Progenitor cell of endocrine pancreas (in vitro differentiated cells): ENCODE measurements around the gene SPATA3. TPM values are rescaled to one million over a fixed set of nuclear protein-coding genes. Genes with fewer than 3 reads are reported as not detected.

Source experiments
- DNase-seq: peaks from one replicate; pipeline ENCODE4 v3.0.0; 2021; ENCODE audit warnings: low spot score; ENCODE audit not compliant: unreplicated experiment
- H3K27ac Mint-ChIP-seq: 2 replicates; pipeline ENCODE4 v1.8.0; 2021; ENCODE audit warnings: mild to moderate bottlenecking, moderate library complexity, mixed read lengths
- H3K27me3 Mint-ChIP-seq: 2 replicates; pipeline ENCODE4 v1.8.0; 2021; ENCODE audit warnings: mixed read lengths
- H3K36me3 Mint-ChIP-seq: 2 replicates; pipeline ENCODE4 v1.8.0; 2022; ENCODE audit warnings: mixed read lengths; ENCODE audit not compliant: insufficient read depth
- H3K4me1 Mint-ChIP-seq: 2 replicates; pipeline ENCODE4 v1.8.0; 2021; ENCODE audit warnings: low read depth, mixed read lengths
- H3K4me3 Mint-ChIP-seq: 2 replicates; pipeline ENCODE4 v1.8.0; 2021; ENCODE audit warnings: low read depth, mild to moderate bottlenecking, moderate library complexity, mixed read lengths
- H3K9me3 Mint-ChIP-seq: 2 replicates; pipeline ENCODE4 v1.8.0; 2021; ENCODE audit warnings: low read depth, mixed read lengths
- CTCF ChIP-seq: fragments of 200-600 bp; sonication (generic); IDR thresholded peaks from one replicate; pipeline ENCODE4 v1.5.0; 2021; ENCODE audit warnings: antibody characterized with exemption, mild to moderate bottlenecking; ENCODE audit not compliant: unreplicated experiment
- total RNA-seq: library from RNA; stranded (reverse); gene quantifications from 2 replicates; pipeline ENCODE4 v1.2.1, GENCODE V29; 2021

Gene SPATA3
- total RNA-seq, 1 donor from 2014 or later, result not detected

GRCh38 chr2:230950874-230951339 is 45.0 kb upstream of the SPATA3 start:
- H3K4me1 Mint-ChIP-seq, result no peaks in the 10 kb centered on the region
- H3K27ac Mint-ChIP-seq, result no peak overlapping the region
- peaks cover 18% of the 10 kb centered on the region for H3K27me3 Mint-ChIP-seq
- no peak for DNase-seq
- H3K4me3 Mint-ChIP-seq, result no peak overlapping the region
- H3K36me3 Mint-ChIP-seq, result no peaks in the 10 kb centered on the region
- no peak for TF ChIP-seq CTCF
- H3K9me3 Mint-ChIP-seq, result no peaks in the 10 kb centered on the region

- H3K27me3 Mint-ChIP-seq, result peaks cover 20% of the 10 kb centered on the region
- H3K9me3 Mint-ChIP-seq, result no peaks in the 10 kb centered on the region
- no peak for TF ChIP-seq CTCF
- H3K4me1 Mint-ChIP-seq, result no peaks in the 10 kb centered on the region
- H3K27ac Mint-ChIP-seq, result no peak overlapping the region
- DNase-seq, result no peak
- no peak overlapping the region for H3K4me3 Mint-ChIP-seq
- H3K36me3 Mint-ChIP-seq, result no peaks in the 10 kb centered on the region
Observed at GRCh38 chr2:230951396-230951795, 44.5 kb upstream of the SPATA3 start.

- Mint-ChIP-seq H3K27ac (no peak overlapping the region), H3K27me3 (peaks cover 30% of the 10 kb centered on the region), H3K4me3 (no peak overlapping the region), H3K36me3 (no peaks in the 10 kb centered on the region), H3K4me1 (peaks cover 2% of the 10 kb centered on the region), H3K9me3 (no peaks in the 10 kb centered on the region)
- TF ChIP-seq CTCF, result no peak
- DNase-seq, result no peak
Observed at GRCh38 chr2:230952226-230952956, 43.5 kb upstream of the SPATA3 start.

- Mint-ChIP-seq H3K27ac (no peak overlapping the region), H3K9me3 (no peaks in the 10 kb centered on the region), H3K4me3 (no peak overlapping the region), H3K36me3 (no peaks in the 10 kb centered on the region), H3K27me3 (peaks cover 43% of the 10 kb centered on the region), H3K4me1 (peaks cover 6% of the 10 kb centered on the region)
- no peak for TF ChIP-seq CTCF
- DNase-seq, result no peak
Observed at GRCh38 chr2:230953845-230954244, 42.1 kb upstream of the SPATA3 start.

- no peak for TF ChIP-seq CTCF
- Mint-ChIP-seq H3K27me3 (peaks cover 51% of the 10 kb centered on the region), H3K4me1 (peaks cover 6% of the 10 kb centered on the region), H3K4me3 (no peak overlapping the region), H3K36me3 (no peaks in the 10 kb centered on the region), H3K9me3 (no peaks in the 10 kb centered on the region), H3K27ac (no peak overlapping the region)
- no peak for DNase-seq
Observed at GRCh38 chr2:230954746-230955145, 41.2 kb upstream of the SPATA3 start.
